HEK293T (cell line): ENCODE data around the gene NMT2.

Experiments
- FOXK2 ChIP-seq: fragments of 450-650 bp; IDR thresholded peaks from 2 replicates; pipeline ENCODE4 v1.6.1; 2016; ENCODE audit warnings: mild to moderate bottlenecking
- LEF1 ChIP-seq: fragments of 450-650 bp; IDR thresholded peaks from 2 replicates; pipeline ENCODE4 v1.6.1; 2017; ENCODE audit warnings: mild to moderate bottlenecking, borderline replicate concordance
- SUZ12 ChIP-seq: fragments of 450-650 bp; IDR thresholded peaks from 2 replicates; pipeline ENCODE4 v1.6.1; 2016; ENCODE audit warnings: mild to moderate bottlenecking

DNA sequence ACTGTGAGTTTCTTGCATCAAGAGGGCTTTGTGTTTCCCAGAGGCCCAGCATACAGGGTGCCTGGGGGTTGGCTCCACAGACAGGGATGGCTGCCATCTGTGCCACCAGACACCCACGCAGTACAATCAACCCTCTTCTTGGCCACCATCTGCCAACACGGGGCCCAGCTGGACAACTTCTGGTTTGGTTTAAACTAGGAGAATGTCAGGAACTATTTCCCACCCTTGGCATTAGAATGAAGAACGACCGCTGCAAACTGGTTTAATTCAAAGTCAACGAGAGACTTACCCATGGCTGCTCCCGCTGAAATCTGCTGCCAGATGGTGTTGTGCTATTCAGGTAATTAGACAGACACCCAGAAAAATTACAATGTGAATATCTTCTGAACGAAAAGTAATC is 27.8 kb downstream of the NMT2 start:
- TF ChIP-seq LEF1 (no peak), FOXK2 (no peak), SUZ12 (no peak)
